ENCODE data around the gene CDK5.

- TF ChIP-seq CTCF (IDR thresholded peaks at IDR 0.05; ENCODE audit: poor library complexity, severe bottlenecking) (no peak), EZH2 (IDR thresholded peaks at IDR 0.05; ENCODE audit: borderline replicate concordance, insufficient read depth, low read length, poor library complexity, severe bottlenecking) (no peak), POLR2AphosphoS5 (IDR thresholded peaks at IDR 0.05) (no peak), REST (IDR thresholded peaks at IDR 0.05; ENCODE audit: borderline replicate concordance) (no peak), RAD21 (conservative IDR thresholded peaks at IDR 0.05) (no peak), TAF1 (IDR thresholded peaks at IDR 0.05; ENCODE audit: low read depth) (no peak), EP300 (conservative IDR thresholded peaks at IDR 0.05; ENCODE audit: poor library complexity, severe bottlenecking) (no peak), SMC3 (conservative IDR thresholded peaks at IDR 0.05; ENCODE audit: poor library complexity) (no peak)
Observed at GRCh38 chr7:151091431-151091830, 33.7 kb upstream of the CDK5 start.
